Fibroblast of lung (primary cell): Measurements from ENCODE around the gene ACSL3. TPM values are rescaled to one million over a fixed set of nuclear protein-coding genes. Genes with fewer than 3 reads are reported as not detected.

Source experiments
- DNase-seq, 2 donors: peaks; one replicate each; pipeline versions ENCODE4 v3.0.0 to v3.0.0-alpha.2; 2010; ENCODE audit warnings: low read depth in 2 of 2
- H2AFZ ChIP-seq: 2 replicates; pipeline ENCODE4 v1.5.1; 2012; ENCODE audit warnings: low read length, control low read depth, inconsistent platforms
- H3K27ac ChIP-seq: 2 replicates; pipeline ENCODE4 v1.5.1; 2011; ENCODE audit warnings: low read length, control low read depth; ENCODE audit not compliant: insufficient read depth
- H3K27me3 ChIP-seq: 2 replicates; pipeline ENCODE4 v1.5.1; 2011; ENCODE audit warnings: mild to moderate bottlenecking, low read length; ENCODE audit not compliant: control insufficient read depth, insufficient read depth
- H3K36me3 ChIP-seq: 2 replicates; pipeline ENCODE4 v1.5.1; 2011; ENCODE audit warnings: low read length; ENCODE audit not compliant: control insufficient read depth, insufficient read depth
- H3K4me1 ChIP-seq: 2 replicates; pipeline ENCODE4 v1.5.1; 2011; ENCODE audit warnings: low read length; ENCODE audit not compliant: control insufficient read depth, insufficient read depth; ENCODE audit errors: extremely low read depth
- H3K4me2 ChIP-seq: 2 replicates; pipeline ENCODE4 v1.5.1; 2011; ENCODE audit warnings: low read length, control low read depth; ENCODE audit not compliant: insufficient read depth; ENCODE audit errors: extremely low read depth
- H3K4me3 ChIP-seq, 4 experiments: fragments of 200-600 bp in 1 of 4; sonication (generic) in 1 of 4; replicated peaks in 1 of 4; 2 replicates each; pipeline ENCODE4 v1.5.1; 2011 to 2016; ENCODE audit warnings: low read length in 4 of 4, low read depth in 3 of 4, mild to moderate bottlenecking in 3 of 4, control low read depth in 2 of 4, inconsistent platforms in 1 of 4, mixed read lengths in 1 of 4; ENCODE audit not compliant: insufficient read depth in 1 of 4; ENCODE audit errors: control extremely low read depth in 1 of 4
- H3K79me2 ChIP-seq: 2 replicates; pipeline ENCODE4 v1.5.1; 2012; ENCODE audit warnings: mild to moderate bottlenecking, low read length, inconsistent platforms; ENCODE audit not compliant: control insufficient read depth, insufficient read depth
- H3K9ac ChIP-seq: 2 replicates; pipeline ENCODE4 v1.5.1; 2011; ENCODE audit warnings: mild to moderate bottlenecking, low read length, control low read depth; ENCODE audit not compliant: insufficient read depth
- H3K9me3 ChIP-seq: 2 replicates; pipeline ENCODE4 v1.5.1; 2012; ENCODE audit warnings: low read depth, low read length; ENCODE audit not compliant: control insufficient read depth, insufficient read depth
- H4K20me1 ChIP-seq: 2 replicates; pipeline ENCODE4 v1.5.1; 2011; ENCODE audit warnings: low read length; ENCODE audit not compliant: control insufficient read depth, insufficient read depth; ENCODE audit errors: extremely low read depth
- CTCF ChIP-seq, 2 donors: IDR thresholded peaks in 1 of 2; conservative IDR thresholded peaks in 1 of 2; 1 replicate in 1 of 2; 2 replicates in 1 of 2; pipeline ENCODE4 v1.5.1; 2011 to 2012; ENCODE audit warnings: low read length in 2 of 2, control low read depth in 1 of 2, inconsistent platforms in 1 of 2, low read depth in 1 of 2, mild to moderate bottlenecking in 1 of 2
- EZH2 ChIP-seq: IDR thresholded peaks from 2 replicates; pipeline ENCODE4 v1.5.1; 2012; ENCODE audit warnings: low read length, control low read depth, mild to moderate bottlenecking; ENCODE audit errors: missing control alignments
- polyA plus RNA-seq, 2 donors: library from polyadenylated mRNA; depleted of rRNA in 1 of 2; stranded (reverse) in 1 of 2; unstranded in 1 of 2; fragments of >200 nt; gene quantifications; 2 replicates each; pipeline ENCODE4 v1.2.1, GENCODE V29; 2011 to 2012; ENCODE audit warnings: missing spikeins in 1 of 2
- total RNA-seq: library from RNA; depleted of rRNA; stranded (reverse); fragments of >200 nt; gene quantifications from 2 replicates; pipeline ENCODE4 v1.2.1, GENCODE V29; 2014

Gene ACSL3
- total and polyA plus RNA-seq, 2 donors (not counting 1 experiment from before 2014, with no cell fraction given), result 147 to 377 TPM

GRCh38 chr2:222978850-222979249, 118.0 kb downstream of the ACSL3 start:
- TF ChIP-seq EZH2, result no peak
- no peak for TF ChIP-seq CTCF (conservative IDR thresholded peaks at IDR 0.05 in 1 of 2, IDR thresholded peaks at IDR 0.05 in 1 of 2; ENCODE audit: low read depth in 1 of 2, low read length in 2 of 2)
- DNase-seq, result no peak
- no peaks in the 10 kb centered on the region for H3K79me2 ChIP-seq

GRCh38 chr2:222979484-222979883, 118.6 kb downstream of the ACSL3 start:
- Histone ChIP-seq H3K9me3 (no peaks in the 10 kb centered on the region), H2AFZ (no peak overlapping the region), H3K27me3 (no peaks in the 10 kb centered on the region), H3K4me1 (peaks cover 4% of the 10 kb centered on the region), H3K4me2 (no peak overlapping the region), H3K36me3 (no peaks in the 10 kb centered on the region), H4K20me1 (no peaks in the 10 kb centered on the region), H3K27ac (no peak overlapping the region), H3K79me2 (no peaks in the 10 kb centered on the region), H3K9ac (no peak overlapping the region), H3K4me3 (no peak overlapping the region)
- TF ChIP-seq EZH2, result no peak
- TF ChIP-seq CTCF (conservative IDR thresholded peaks at IDR 0.05 in 1 of 2, IDR thresholded peaks at IDR 0.05 in 1 of 2; ENCODE audit: low read depth in 1 of 2, low read length in 2 of 2), result no peak
- DNase-seq, result no peak

More at GRCh38 chr2:222978850-222979249, 118.0 kb downstream of the ACSL3 start:
- Histone ChIP-seq H4K20me1 (no peaks in the 10 kb centered on the region), H3K4me1 (peaks cover 4% of the 10 kb centered on the region), H2AFZ (no peak overlapping the region), H3K36me3 (no peaks in the 10 kb centered on the region), H3K27ac (no peak overlapping the region), H3K27me3 (no peaks in the 10 kb centered on the region), H3K9ac (no peak overlapping the region), H3K4me3 (no peak overlapping the region), H3K9me3 (no peaks in the 10 kb centered on the region), H3K4me2 (no peak overlapping the region)

- Histone ChIP-seq H4K20me1 (no peaks in the 10 kb centered on the region), H3K9me3 (no peaks in the 10 kb centered on the region), H3K27me3 (no peaks in the 10 kb centered on the region), H3K4me2 (no peak overlapping the region), H3K36me3 (no peaks in the 10 kb centered on the region), H2AFZ (no peak overlapping the region), H3K9ac (no peak overlapping the region), H3K79me2 (no peaks in the 10 kb centered on the region), H3K4me1 (peaks cover 4% of the 10 kb centered on the region), H3K4me3 (no peak overlapping the region), H3K27ac (no peak overlapping the region)
- peak; percentile 78 to 93 for DNase-seq
- peak; percentile 76 to 79 for TF ChIP-seq CTCF (conservative IDR thresholded peaks at IDR 0.05 in 1 of 2, IDR thresholded peaks at IDR 0.05 in 1 of 2; ENCODE audit: low read depth in 1 of 2, low read length in 2 of 2)
- no peak for TF ChIP-seq EZH2
These were observed 121.4 kb downstream of the ACSL3 start for GRCh38 chr2:222982010-222982908.
